WERI-Rb-1 (cell line): ENCODE measurements around the gene USF1.

Experiments used
- DNase-seq: peaks from one replicate; pipeline ENCODE4 v3.0.0-alpha.2; 2020
- H3K27ac ChIP-seq: fragments of 250-450 bp; sonication (Bioruptor Pico); 2 replicates; pipeline ENCODE4 v1.5.1; 2020; ENCODE audit warnings: mild to moderate bottlenecking, moderate library complexity
- H3K27me3 ChIP-seq: fragments of 250-450 bp; sonication (Bioruptor Pico); 2 replicates; pipeline ENCODE4 v1.5.1; 2021; ENCODE audit warnings: mild to moderate bottlenecking, low read depth, moderate library complexity; ENCODE audit not compliant: insufficient read depth, severe bottlenecking
- H3K36me3 ChIP-seq: fragments of 250-450 bp; sonication (Bioruptor Pico); 2 replicates; pipeline ENCODE4 v1.5.1; 2020; ENCODE audit warnings: mild to moderate bottlenecking, moderate library complexity
- H3K4me3 ChIP-seq: 2 replicates; pipeline ENCODE4 v1.5.1; 2011; ENCODE audit warnings: low read depth, mild to moderate bottlenecking, control low read depth, low read length
- H3K9me3 ChIP-seq: fragments of 250-450 bp; sonication (Bioruptor Pico); 2 replicates; pipeline ENCODE4 v1.5.1; 2021; ENCODE audit warnings: mild to moderate bottlenecking, moderate library complexity; ENCODE audit not compliant: severe bottlenecking
- CTCF ChIP-seq: IDR thresholded peaks from 2 replicates; pipeline ENCODE4 v1.5.1; 2011; ENCODE audit warnings: low read depth, mild to moderate bottlenecking, control low read depth, inconsistent platforms, low read length

USF1 gene

GRCh38 chr1:161074676-161075368 is 29.0 kb upstream of the USF1 start:
- DNase-seq = peak; percentile 50
- no peak for TF ChIP-seq CTCF
- H3K4me3 ChIP-seq = no peak overlapping the region
- no peaks in the 10 kb centered on the region for H3K9me3 ChIP-seq
- H3K27me3 ChIP-seq = no peaks in the 10 kb centered on the region
- H3K36me3 ChIP-seq = no peaks in the 10 kb centered on the region
- H3K27ac ChIP-seq = no peak overlapping the region

GRCh38 chr1:161073474-161074121 is 27.8 kb upstream of the USF1 start:
- Histone ChIP-seq H3K9me3 (no peaks in the 10 kb centered on the region), H3K27ac (no peak overlapping the region), H3K4me3 (no peak overlapping the region), H3K27me3 (no peaks in the 10 kb centered on the region), H3K36me3 (no peaks in the 10 kb centered on the region)
- peak; percentile 41 for DNase-seq
- peak; percentile 38; the same call in 1 of the 2 replicates for TF ChIP-seq CTCF

GRCh38 chr1:161072751-161073449 is 27.1 kb upstream of the USF1 start:
- no peak overlapping the region for H3K27ac ChIP-seq

GRCh38 chr1:161071886-161072371 is 26.2 kb upstream of the USF1 start:
- Histone ChIP-seq H3K9me3 (no peaks in the 10 kb centered on the region), H3K27ac (no peak overlapping the region), H3K36me3 (no peaks in the 10 kb centered on the region), H3K27me3 (no peaks in the 10 kb centered on the region), H3K4me3 (no peak overlapping the region)
- peak; percentile 86 for TF ChIP-seq CTCF
- DNase-seq = peak; percentile 84

More at GRCh38 chr1:161072751-161073449, 27.1 kb upstream of the USF1 start:
- Histone ChIP-seq H3K9me3 (no peaks in the 10 kb centered on the region), H3K36me3 (no peaks in the 10 kb centered on the region), H3K27me3 (no peaks in the 10 kb centered on the region), H3K4me3 (no peak overlapping the region)
- TF ChIP-seq CTCF = no peak
- no peak for DNase-seq

GRCh38 chr1:161070761-161071160 is 25.0 kb upstream of the USF1 start:
- DNase-seq = no peak
- Histone ChIP-seq H3K9me3 (no peaks in the 10 kb centered on the region), H3K4me3 (no peak overlapping the region), H3K27ac (no peak overlapping the region), H3K36me3 (no peaks in the 10 kb centered on the region), H3K27me3 (no peaks in the 10 kb centered on the region)
- no peak for TF ChIP-seq CTCF
